ENCODE results near the gene LHFPL3. TPM values are rescaled to one million over a fixed set of nuclear protein-coding genes. Genes with fewer than 3 reads are reported as not detected.
A peak's percentile ranks its signal among the peaks of the same experiment; 100 is the strongest.

Gene LHFPL3
- total RNA-seq, 1 experiment from 2014 or later: 0.80 TPM

- H3K4me3 ChIP-seq (ENCODE audit: insufficient read depth, low read depth, low read length): no peak overlapping the region
- DNase-seq: no peak
- H3K36me3 ChIP-seq (replicated peaks; ENCODE audit: control insufficient read depth, insufficient read depth, low read length): no peaks in the 10 kb centered on the region
- no peaks in the 10 kb centered on the region for H3K27me3 ChIP-seq (ENCODE audit: control insufficient read depth, insufficient read depth, low read length)
Measured at GRCh38 chr7:104843198-104843597, 514.8 kb downstream of the LHFPL3 start.

GRCh38 chr7:104845557-104845956, 517.2 kb downstream of the LHFPL3 start:
- no peak overlapping the region for H3K4me3 ChIP-seq (ENCODE audit: insufficient read depth, low read depth, low read length)
- DNase-seq: no peak
- H3K27me3 ChIP-seq (ENCODE audit: control insufficient read depth, insufficient read depth, low read length): no peaks in the 10 kb centered on the region
- H3K36me3 ChIP-seq (replicated peaks; ENCODE audit: control insufficient read depth, insufficient read depth, low read length): no peaks in the 10 kb centered on the region

GRCh38 chr7:104846731-104847130, 518.3 kb downstream of the LHFPL3 start:
- Histone ChIP-seq H3K27me3 (ENCODE audit: control insufficient read depth, insufficient read depth, low read length) (no peaks in the 10 kb centered on the region), H3K4me3 (ENCODE audit: insufficient read depth, low read depth, low read length) (no peak overlapping the region), H3K36me3 (replicated peaks; ENCODE audit: control insufficient read depth, insufficient read depth, low read length) (no peaks in the 10 kb centered on the region)
- no peak for DNase-seq

GRCh38 chr7:104848138-104848990, 520.0 kb downstream of the LHFPL3 start:
- peak; percentile 70 for DNase-seq
- Histone ChIP-seq H3K36me3 (replicated peaks; ENCODE audit: control insufficient read depth, insufficient read depth, low read length) (no peaks in the 10 kb centered on the region), H3K4me3 (ENCODE audit: insufficient read depth, low read depth, low read length) (no peak overlapping the region), H3K27me3 (ENCODE audit: control insufficient read depth, insufficient read depth, low read length) (no peaks in the 10 kb centered on the region)

- Histone ChIP-seq H3K36me3 (replicated peaks; ENCODE audit: control insufficient read depth, insufficient read depth, low read length) (no peaks in the 10 kb centered on the region), H3K4me3 (ENCODE audit: insufficient read depth, low read depth, low read length) (no peak overlapping the region), H3K27me3 (ENCODE audit: control insufficient read depth, insufficient read depth, low read length) (no peaks in the 10 kb centered on the region)
- no peak for DNase-seq
Measured at GRCh38 chr7:104850374-104850773, 522.0 kb downstream of the LHFPL3 start.

GRCh38 chr7:104851268-104851667, 522.9 kb downstream of the LHFPL3 start:
- no peaks in the 10 kb centered on the region for H3K36me3 ChIP-seq (replicated peaks; ENCODE audit: control insufficient read depth, insufficient read depth, low read length)
- H3K27me3 ChIP-seq (ENCODE audit: control insufficient read depth, insufficient read depth, low read length): no peaks in the 10 kb centered on the region
- DNase-seq: no peak
- H3K4me3 ChIP-seq (ENCODE audit: insufficient read depth, low read depth, low read length): no peak overlapping the region

- Histone ChIP-seq H3K4me3 (ENCODE audit: insufficient read depth, low read depth, low read length) (no peak overlapping the region), H3K36me3 (replicated peaks; ENCODE audit: control insufficient read depth, insufficient read depth, low read length) (no peaks in the 10 kb centered on the region), H3K27me3 (ENCODE audit: control insufficient read depth, insufficient read depth, low read length) (no peaks in the 10 kb centered on the region)
- DNase-seq: no peak
Measured at GRCh38 chr7:104852386-104852785, 524.0 kb downstream of the LHFPL3 start.

- DNase-seq: no peak
- Histone ChIP-seq H3K36me3 (replicated peaks; ENCODE audit: control insufficient read depth, insufficient read depth, low read length) (no peaks in the 10 kb centered on the region), H3K4me3 (ENCODE audit: insufficient read depth, low read depth, low read length) (no peak overlapping the region), H3K27me3 (ENCODE audit: control insufficient read depth, insufficient read depth, low read length) (no peaks in the 10 kb centered on the region)
Measured at GRCh38 chr7:104855861-104856260, 527.5 kb downstream of the LHFPL3 start.

GRCh38 chr7:104857458-104858425, 529.3 kb downstream of the LHFPL3 start:
- H3K36me3 ChIP-seq (replicated peaks; ENCODE audit: control insufficient read depth, insufficient read depth, low read length): no peaks in the 10 kb centered on the region
- no peak for DNase-seq
- H3K27me3 ChIP-seq (ENCODE audit: control insufficient read depth, insufficient read depth, low read length): no peaks in the 10 kb centered on the region
- no peak overlapping the region for H3K4me3 ChIP-seq (ENCODE audit: insufficient read depth, low read depth, low read length)

- no peaks in the 10 kb centered on the region for H3K27me3 ChIP-seq (ENCODE audit: control insufficient read depth, insufficient read depth, low read length)
- no peak for DNase-seq
- H3K36me3 ChIP-seq (replicated peaks; ENCODE audit: control insufficient read depth, insufficient read depth, low read length): no peaks in the 10 kb centered on the region
- H3K4me3 ChIP-seq (ENCODE audit: insufficient read depth, low read depth, low read length): no peak overlapping the region
Measured at GRCh38 chr7:104859754-104860426, 531.5 kb downstream of the LHFPL3 start.

- DNase-seq: no peak
- Histone ChIP-seq H3K4me3 (ENCODE audit: insufficient read depth, low read depth, low read length) (no peak overlapping the region), H3K27me3 (ENCODE audit: control insufficient read depth, insufficient read depth, low read length) (no peaks in the 10 kb centered on the region), H3K36me3 (replicated peaks; ENCODE audit: control insufficient read depth, insufficient read depth, low read length) (no peaks in the 10 kb centered on the region)
Measured at GRCh38 chr7:104861729-104862390, 533.5 kb downstream of the LHFPL3 start.

GRCh38 chr7:104862719-104863118, 534.3 kb downstream of the LHFPL3 start:
- Histone ChIP-seq H3K36me3 (replicated peaks; ENCODE audit: control insufficient read depth, insufficient read depth, low read length) (no peaks in the 10 kb centered on the region), H3K4me3 (ENCODE audit: insufficient read depth, low read depth, low read length) (no peak overlapping the region), H3K27me3 (ENCODE audit: control insufficient read depth, insufficient read depth, low read length) (no peaks in the 10 kb centered on the region)
- peak; percentile 50 for DNase-seq

- no peak for DNase-seq
- no peaks in the 10 kb centered on the region for H3K27me3 ChIP-seq (ENCODE audit: control insufficient read depth, insufficient read depth, low read length)
- no peaks in the 10 kb centered on the region for H3K36me3 ChIP-seq (replicated peaks; ENCODE audit: control insufficient read depth, insufficient read depth, low read length)
- no peak overlapping the region for H3K4me3 ChIP-seq (ENCODE audit: insufficient read depth, low read depth, low read length)
Measured at GRCh38 chr7:104873401-104873800, 545.0 kb downstream of the LHFPL3 start.

GRCh38 chr7:104878577-104878976, 550.2 kb downstream of the LHFPL3 start:
- Histone ChIP-seq H3K36me3 (replicated peaks; ENCODE audit: control insufficient read depth, insufficient read depth, low read length) (no peaks in the 10 kb centered on the region), H3K27me3 (ENCODE audit: control insufficient read depth, insufficient read depth, low read length) (no peaks in the 10 kb centered on the region), H3K4me3 (ENCODE audit: insufficient read depth, low read depth, low read length) (no peak overlapping the region)
- no peak for DNase-seq

Data from H7 (cell line).